Neural progenitor cell (in vitro differentiated cells): ENCODE measurements around the gene MOAP1.

Source experiments
- EZH2 ChIP-seq: fragments of 200-600 bp; sonication (generic); IDR thresholded peaks from 2 replicates; pipeline ENCODE4 v1.6.1; 2017; ENCODE audit warnings: antibody characterized with exemption, mild to moderate bottlenecking, moderate library complexity
- EZH2phosphoT487 ChIP-seq: fragments of 200-600 bp; sonication (generic); IDR thresholded peaks from 2 replicates; pipeline ENCODE4 v1.6.1; 2017; ENCODE audit warnings: antibody characterized with exemption
- TF ChIP-seq, protein P1 (sequence below): fragments of 200-600 bp; sonication (generic); IDR thresholded peaks from 2 replicates; pipeline ENCODE4 v1.5.1; 2017; ENCODE audit warnings: antibody characterized with exemption, mild to moderate bottlenecking

DNA sequence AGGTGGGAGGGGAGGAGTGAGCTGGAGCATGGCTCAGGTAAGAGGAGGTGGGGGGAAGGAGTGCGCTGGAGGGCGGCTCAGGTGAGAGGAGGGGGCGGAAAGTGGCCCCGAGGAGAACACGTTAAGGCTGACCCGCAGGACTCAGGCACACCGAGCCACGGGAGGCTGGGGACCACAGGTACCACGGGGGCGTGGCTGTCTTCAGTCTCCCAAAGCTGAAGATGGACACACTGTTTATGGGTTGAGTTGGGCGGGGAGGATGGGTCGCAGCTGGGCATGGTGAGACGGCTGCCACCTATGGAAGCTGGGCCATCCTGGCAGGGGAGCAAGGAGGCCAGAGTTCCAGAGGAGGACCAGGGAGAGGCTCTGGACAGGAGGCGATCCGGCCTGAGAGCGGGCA lies 45.8 kb upstream of the MOAP1 start:
- TF ChIP-seq, protein P1, sequence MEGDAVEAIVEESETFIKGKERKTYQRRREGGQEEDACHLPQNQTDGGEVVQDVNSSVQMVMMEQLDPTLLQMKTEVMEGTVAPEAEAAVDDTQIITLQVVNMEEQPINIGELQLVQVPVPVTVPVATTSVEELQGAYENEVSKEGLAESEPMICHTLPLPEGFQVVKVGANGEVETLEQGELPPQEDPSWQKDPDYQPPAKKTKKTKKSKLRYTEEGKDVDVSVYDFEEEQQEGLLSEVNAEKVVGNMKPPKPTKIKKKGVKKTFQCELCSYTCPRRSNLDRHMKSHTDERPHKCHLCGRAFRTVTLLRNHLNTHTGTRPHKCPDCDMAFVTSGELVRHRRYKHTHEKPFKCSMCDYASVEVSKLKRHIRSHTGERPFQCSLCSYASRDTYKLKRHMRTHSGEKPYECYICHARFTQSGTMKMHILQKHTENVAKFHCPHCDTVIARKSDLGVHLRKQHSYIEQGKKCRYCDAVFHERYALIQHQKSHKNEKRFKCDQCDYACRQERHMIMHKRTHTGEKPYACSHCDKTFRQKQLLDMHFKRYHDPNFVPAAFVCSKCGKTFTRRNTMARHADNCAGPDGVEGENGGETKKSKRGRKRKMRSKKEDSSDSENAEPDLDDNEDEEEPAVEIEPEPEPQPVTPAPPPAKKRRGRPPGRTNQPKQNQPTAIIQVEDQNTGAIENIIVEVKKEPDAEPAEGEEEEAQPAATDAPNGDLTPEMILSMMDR = no peak
- no peak for TF ChIP-seq EZH2
- TF ChIP-seq EZH2phosphoT487 = no peak
